ENCODE measurements around the gene PNMA3.
"Not testable (repeated sequence)": the region's sequence is repeated elsewhere in the genome, so short reads cannot be mapped to it uniquely, and the experiment has no call there.

- TF ChIP-seq CTCF (IDR thresholded peaks at IDR 0.05); SIN3A (IDR thresholded peaks at IDR 0.05; ENCODE audit: borderline replicate concordance, insufficient read depth, low read depth, low read length): not testable (repeated sequence)
Measured at GRCh38 chrX:153017174-153017573, 39.1 kb upstream of the PNMA3 start.

Data from Panc1 (cell line).